Ramos (cell line): ENCODE results near the gene CCDC149.

Source experiments
- in situ Hi-C: fragments of 300-500 bp; cut with MboI; formaldehyde crosslinking; loops from one replicate; pipeline ENCODE4 v1.14.3; 2022; ENCODE audit warnings: low sequenced_read_pairs; ENCODE audit not compliant: unreplicated experiment

The CCDC149 gene

DNA sequence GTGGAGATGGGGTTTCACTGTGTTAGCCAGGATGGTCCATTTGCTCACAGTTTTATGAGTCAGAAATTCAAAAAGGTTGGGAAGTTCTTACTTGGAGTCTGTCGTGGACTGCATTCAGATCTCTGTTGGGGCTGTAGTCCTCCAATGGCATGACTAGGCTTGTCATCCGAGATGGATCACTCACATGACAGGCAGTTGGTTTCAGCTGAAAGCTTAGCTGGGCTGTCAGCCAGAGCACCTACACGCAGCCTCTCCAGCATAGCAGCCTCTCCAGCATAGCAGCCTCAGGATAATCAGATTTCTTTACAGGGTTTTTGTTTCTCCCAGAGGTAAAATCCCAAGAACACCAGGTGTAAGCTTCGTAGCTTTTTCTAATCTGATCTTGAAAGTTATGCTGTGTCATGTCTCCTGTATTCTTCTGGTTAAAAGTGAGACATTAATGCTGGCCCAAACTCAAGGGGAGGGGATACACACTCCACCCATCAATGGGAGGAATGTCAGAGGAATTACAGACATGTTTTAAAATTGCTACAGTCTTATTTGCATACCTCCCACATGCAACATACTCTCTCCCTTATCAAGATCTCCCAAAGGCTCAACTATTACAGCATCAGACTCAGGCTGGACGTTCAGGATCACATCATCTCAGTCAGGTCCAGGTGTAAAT, 149.1 kb downstream of the CCDC149 start:
- in situ Hi-C loops: no loop called here
